Panc1 (cell line): Measurements from ENCODE around the gene P2RY14. TPM values are rescaled to one million over a fixed set of nuclear protein-coding genes. Genes with fewer than 3 reads are reported as not detected.

Experiments used
- ATAC-seq: fragments of 200-7000 bp; cut with Tn5 transposase; 2 replicates; pipeline ENCODE4 v1.9.1; 2020; ENCODE audit warnings: mild to moderate bottlenecking, moderate library complexity
- BruUV-seq: library from RNA; stranded (reverse); fragments of 400-500 nt; replicated peaks from 2 replicates; lab custom pipeline; 2021; lab: Mats Ljungman, UMichigan
- CTCF ChIA-PET: fragments of 300-600 bp; sonication (Branson Sonifier 250); formaldehyde crosslinking; loops from one replicate; lab custom pipeline; 2022; ENCODE audit warnings: antibody characterized with exemption; lab: Charles Lee
- POLR2A ChIA-PET: fragments of 300-600 bp; sonication (Branson Sonifier 250); formaldehyde crosslinking; loops from one replicate; lab custom pipeline; 2022; ENCODE audit warnings: antibody characterized with exemption; lab: Charles Lee
- DNase-seq: peaks from one replicate; pipeline ENCODE4 v3.0.0-alpha.2; 2010; ENCODE audit warnings: low read depth, low spot score
- H3K27ac ChIP-seq: 2 replicates; pipeline ENCODE4 v1.5.1; 2011; ENCODE audit warnings: mild to moderate bottlenecking, low read length, inconsistent platforms
- H3K27me3 ChIP-seq: fragments of 200-500 bp; sonication (Bioruptor generic); 2 replicates; pipeline ENCODE4 v1.6.0; 2014; ENCODE audit warnings: low read length, inconsistent platforms; ENCODE audit not compliant: control insufficient read depth, insufficient read depth
- H3K36me3 ChIP-seq: fragments of 200-500 bp; sonication (Bioruptor generic); 2 replicates; pipeline ENCODE4 v1.5.1; 2014; ENCODE audit warnings: inconsistent platforms, mild to moderate bottlenecking, low read length, moderate library complexity; ENCODE audit not compliant: control insufficient read depth, insufficient read depth
- H3K4me1 ChIP-seq: 2 replicates; pipeline ENCODE4 v1.5.1; 2011; ENCODE audit warnings: inconsistent platforms, mild to moderate bottlenecking, low read length, moderate library complexity; ENCODE audit not compliant: control insufficient read depth, insufficient read depth
- H3K4me3 ChIP-seq, 2 experiments: 2 replicates each; pipeline ENCODE4 v1.5.1; 2011 to 2012; ENCODE audit warnings: low read depth in 2 of 2, low read length in 2 of 2, mild to moderate bottlenecking in 2 of 2, inconsistent platforms in 1 of 2, moderate library complexity in 1 of 2
- H3K9me3 ChIP-seq: fragments of 200-500 bp; sonication (Bioruptor generic); 2 replicates; pipeline ENCODE4 v1.5.1; 2014; ENCODE audit warnings: low read depth, mild to moderate bottlenecking, inconsistent platforms, low read length, moderate library complexity; ENCODE audit not compliant: control insufficient read depth, insufficient read depth
- POLR2AphosphoS5 ChIP-seq: IDR thresholded peaks from 2 replicates; pipeline ENCODE4 v1.6.1; 2012; ENCODE audit warnings: mild to moderate bottlenecking, low read depth, low read length, moderate library complexity
- SIN3A ChIP-seq: IDR thresholded peaks from 2 replicates; pipeline ENCODE4 v1.6.1; 2012; ENCODE audit warnings: low read depth, mild to moderate bottlenecking, low read length, moderate library complexity, borderline replicate concordance; ENCODE audit not compliant: insufficient read depth
- TCF7L2 ChIP-seq: IDR thresholded peaks from 2 replicates; pipeline ENCODE4 v1.6.1; 2011; ENCODE audit warnings: mild to moderate bottlenecking, low read depth, low read length, inconsistent platforms
- in situ Hi-C: cut with HindIII; loops from 2 replicates; pipeline ENCODE4 v1.10.0; 2016; ENCODE audit warnings: low sequenced_read_pairs, low pct_unique_long_range_greater_than_20kb
- intact Hi-C: fragments of 100-400 bp; cut with micrococcal nuclease; formaldehyde crosslinking; loops from one replicate; pipeline ENCODE4 v1.10.0; 2022; ENCODE audit not compliant: unreplicated experiment
- total RNA-seq: library from RNA; stranded (reverse); gene quantifications from one replicate; pipeline ENCODE4 v1.2.1, GENCODE V29; 2021; ENCODE audit not compliant: unreplicated experiment
- TF ChIP-seq, protein P1 (sequence below), 2 experiments: IDR thresholded peaks; 2 replicates each; pipeline ENCODE4 v1.6.1; 2011 to 2012; ENCODE audit warnings: low read depth in 2 of 2, control low read depth in 1 of 2, low read length in 1 of 2, mild to moderate bottlenecking in 1 of 2, moderate library complexity in 1 of 2; ENCODE audit not compliant: insufficient read depth in 1 of 2
- TF ChIP-seq, protein P2 (sequence below): fragments of 450-650 bp; IDR thresholded peaks from 2 replicates; pipeline ENCODE4 v1.5.1; 2017; ENCODE audit warnings: mild to moderate bottlenecking

Gene P2RY14
- total RNA-seq, 1 experiment from 2014 or later, result not detected

DNA sequence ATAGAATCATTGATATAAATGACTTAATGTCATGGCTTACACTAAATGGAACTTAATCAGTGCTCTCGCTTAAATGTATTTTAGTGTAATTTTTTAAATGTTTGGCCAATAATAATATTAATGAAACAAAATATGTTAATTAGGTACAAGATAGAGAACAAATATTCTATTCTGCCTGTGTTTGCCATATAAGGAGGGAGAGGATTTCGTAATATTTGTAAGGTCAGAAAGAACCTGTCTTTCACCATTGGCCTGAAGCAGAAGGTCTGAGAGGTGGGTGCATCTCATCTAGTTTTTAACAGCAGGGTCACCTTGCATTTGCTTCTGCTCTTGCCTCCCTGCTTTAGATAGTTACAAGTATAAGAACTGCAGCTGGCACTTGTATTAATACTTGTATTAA is 35.8 kb upstream of the P2RY14 start:
- Histone ChIP-seq H3K27me3 (no peaks in the 10 kb centered on the region), H3K36me3 (no peaks in the 10 kb centered on the region), H3K4me3 (no peak overlapping the region), H3K4me1 (no peaks in the 10 kb centered on the region), H3K9me3 (no peaks in the 10 kb centered on the region), H3K27ac (no peak overlapping the region)
- CTCF ChIA-PET, result no interaction called here
- no peak for ATAC-seq
- intact Hi-C loops (no loop called here), in situ Hi-C loops (no loop called here)
- DNase-seq, result no peak
- BruUV-seq, result no TSS peak
- POLR2A ChIA-PET, result no interaction called here
- TF ChIP-seq TCF7L2, result no peak
- no peak for TF ChIP-seq POLR2AphosphoS5
- TF ChIP-seq, protein P1, sequence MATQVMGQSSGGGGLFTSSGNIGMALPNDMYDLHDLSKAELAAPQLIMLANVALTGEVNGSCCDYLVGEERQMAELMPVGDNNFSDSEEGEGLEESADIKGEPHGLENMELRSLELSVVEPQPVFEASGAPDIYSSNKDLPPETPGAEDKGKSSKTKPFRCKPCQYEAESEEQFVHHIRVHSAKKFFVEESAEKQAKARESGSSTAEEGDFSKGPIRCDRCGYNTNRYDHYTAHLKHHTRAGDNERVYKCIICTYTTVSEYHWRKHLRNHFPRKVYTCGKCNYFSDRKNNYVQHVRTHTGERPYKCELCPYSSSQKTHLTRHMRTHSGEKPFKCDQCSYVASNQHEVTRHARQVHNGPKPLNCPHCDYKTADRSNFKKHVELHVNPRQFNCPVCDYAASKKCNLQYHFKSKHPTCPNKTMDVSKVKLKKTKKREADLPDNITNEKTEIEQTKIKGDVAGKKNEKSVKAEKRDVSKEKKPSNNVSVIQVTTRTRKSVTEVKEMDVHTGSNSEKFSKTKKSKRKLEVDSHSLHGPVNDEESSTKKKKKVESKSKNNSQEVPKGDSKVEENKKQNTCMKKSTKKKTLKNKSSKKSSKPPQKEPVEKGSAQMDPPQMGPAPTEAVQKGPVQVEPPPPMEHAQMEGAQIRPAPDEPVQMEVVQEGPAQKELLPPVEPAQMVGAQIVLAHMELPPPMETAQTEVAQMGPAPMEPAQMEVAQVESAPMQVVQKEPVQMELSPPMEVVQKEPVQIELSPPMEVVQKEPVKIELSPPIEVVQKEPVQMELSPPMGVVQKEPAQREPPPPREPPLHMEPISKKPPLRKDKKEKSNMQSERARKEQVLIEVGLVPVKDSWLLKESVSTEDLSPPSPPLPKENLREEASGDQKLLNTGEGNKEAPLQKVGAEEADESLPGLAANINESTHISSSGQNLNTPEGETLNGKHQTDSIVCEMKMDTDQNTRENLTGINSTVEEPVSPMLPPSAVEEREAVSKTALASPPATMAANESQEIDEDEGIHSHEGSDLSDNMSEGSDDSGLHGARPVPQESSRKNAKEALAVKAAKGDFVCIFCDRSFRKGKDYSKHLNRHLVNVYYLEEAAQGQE (IDR thresholded peaks at IDR 0.05; ENCODE audit: insufficient read depth in 1 of 2, low read depth in 2 of 2, low read length in 1 of 2), result no peak
- TF ChIP-seq, protein P2, sequence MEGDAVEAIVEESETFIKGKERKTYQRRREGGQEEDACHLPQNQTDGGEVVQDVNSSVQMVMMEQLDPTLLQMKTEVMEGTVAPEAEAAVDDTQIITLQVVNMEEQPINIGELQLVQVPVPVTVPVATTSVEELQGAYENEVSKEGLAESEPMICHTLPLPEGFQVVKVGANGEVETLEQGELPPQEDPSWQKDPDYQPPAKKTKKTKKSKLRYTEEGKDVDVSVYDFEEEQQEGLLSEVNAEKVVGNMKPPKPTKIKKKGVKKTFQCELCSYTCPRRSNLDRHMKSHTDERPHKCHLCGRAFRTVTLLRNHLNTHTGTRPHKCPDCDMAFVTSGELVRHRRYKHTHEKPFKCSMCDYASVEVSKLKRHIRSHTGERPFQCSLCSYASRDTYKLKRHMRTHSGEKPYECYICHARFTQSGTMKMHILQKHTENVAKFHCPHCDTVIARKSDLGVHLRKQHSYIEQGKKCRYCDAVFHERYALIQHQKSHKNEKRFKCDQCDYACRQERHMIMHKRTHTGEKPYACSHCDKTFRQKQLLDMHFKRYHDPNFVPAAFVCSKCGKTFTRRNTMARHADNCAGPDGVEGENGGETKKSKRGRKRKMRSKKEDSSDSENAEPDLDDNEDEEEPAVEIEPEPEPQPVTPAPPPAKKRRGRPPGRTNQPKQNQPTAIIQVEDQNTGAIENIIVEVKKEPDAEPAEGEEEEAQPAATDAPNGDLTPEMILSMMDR, result no peak
- no peak for TF ChIP-seq SIN3A

DNA sequence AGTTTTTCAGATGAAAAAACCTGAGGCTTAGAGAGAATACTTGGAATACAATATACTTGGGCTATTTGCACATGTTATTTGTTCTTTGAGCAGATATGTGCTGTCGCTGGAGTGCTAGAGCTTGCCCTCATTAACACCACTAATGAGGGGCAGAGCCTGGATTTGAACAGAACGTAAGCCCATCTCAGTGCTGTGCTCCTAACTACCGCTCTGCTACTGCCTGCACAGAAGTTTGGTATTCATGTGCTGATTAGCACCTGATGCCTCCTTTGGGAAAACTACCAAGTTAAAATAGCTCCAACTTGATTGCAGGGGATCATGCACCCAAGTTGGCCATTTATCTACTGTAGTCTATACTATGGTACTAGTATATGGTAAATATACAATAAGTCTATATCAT is 34.6 kb upstream of the P2RY14 start:
- no TSS peak for BruUV-seq
- Histone ChIP-seq H3K36me3 (no peaks in the 10 kb centered on the region), H3K4me3 (no peak overlapping the region), H3K27ac (no peak overlapping the region), H3K9me3 (no peaks in the 10 kb centered on the region), H3K4me1 (no peaks in the 10 kb centered on the region), H3K27me3 (no peaks in the 10 kb centered on the region)
- intact Hi-C loops (no loop called here), in situ Hi-C loops (no loop called here)
- ChIA-PET POLR2A (interaction anchor here (0.5 kb wide), 1 partner anchor 193 kb away, joined by 3 read pairs; no protein-coding TSS in a partner anchor), CTCF (no interaction called here)
- DNase-seq (no peak), ATAC-seq (no peak)
- TF ChIP-seq, protein P1 (IDR thresholded peaks at IDR 0.05; ENCODE audit: insufficient read depth in 1 of 2, low read depth in 2 of 2, low read length in 1 of 2), result no peak
- TF ChIP-seq, protein P2, result no peak
- no peak for TF ChIP-seq TCF7L2
- TF ChIP-seq POLR2AphosphoS5, result no peak
- no peak for TF ChIP-seq SIN3A
